GM12872 (cell line): Measurements from ENCODE around the gene ASCC3.

ENCODE experiments used
- TF ChIP-seq, protein P1 (sequence below): IDR thresholded peaks from 3 replicates; pipeline ENCODE4 v1.5.1; 2011; ENCODE audit warnings: low read depth, mild to moderate bottlenecking, low read length, moderate library complexity; ENCODE audit not compliant: insufficient read depth

ASCC3 gene, protein sequence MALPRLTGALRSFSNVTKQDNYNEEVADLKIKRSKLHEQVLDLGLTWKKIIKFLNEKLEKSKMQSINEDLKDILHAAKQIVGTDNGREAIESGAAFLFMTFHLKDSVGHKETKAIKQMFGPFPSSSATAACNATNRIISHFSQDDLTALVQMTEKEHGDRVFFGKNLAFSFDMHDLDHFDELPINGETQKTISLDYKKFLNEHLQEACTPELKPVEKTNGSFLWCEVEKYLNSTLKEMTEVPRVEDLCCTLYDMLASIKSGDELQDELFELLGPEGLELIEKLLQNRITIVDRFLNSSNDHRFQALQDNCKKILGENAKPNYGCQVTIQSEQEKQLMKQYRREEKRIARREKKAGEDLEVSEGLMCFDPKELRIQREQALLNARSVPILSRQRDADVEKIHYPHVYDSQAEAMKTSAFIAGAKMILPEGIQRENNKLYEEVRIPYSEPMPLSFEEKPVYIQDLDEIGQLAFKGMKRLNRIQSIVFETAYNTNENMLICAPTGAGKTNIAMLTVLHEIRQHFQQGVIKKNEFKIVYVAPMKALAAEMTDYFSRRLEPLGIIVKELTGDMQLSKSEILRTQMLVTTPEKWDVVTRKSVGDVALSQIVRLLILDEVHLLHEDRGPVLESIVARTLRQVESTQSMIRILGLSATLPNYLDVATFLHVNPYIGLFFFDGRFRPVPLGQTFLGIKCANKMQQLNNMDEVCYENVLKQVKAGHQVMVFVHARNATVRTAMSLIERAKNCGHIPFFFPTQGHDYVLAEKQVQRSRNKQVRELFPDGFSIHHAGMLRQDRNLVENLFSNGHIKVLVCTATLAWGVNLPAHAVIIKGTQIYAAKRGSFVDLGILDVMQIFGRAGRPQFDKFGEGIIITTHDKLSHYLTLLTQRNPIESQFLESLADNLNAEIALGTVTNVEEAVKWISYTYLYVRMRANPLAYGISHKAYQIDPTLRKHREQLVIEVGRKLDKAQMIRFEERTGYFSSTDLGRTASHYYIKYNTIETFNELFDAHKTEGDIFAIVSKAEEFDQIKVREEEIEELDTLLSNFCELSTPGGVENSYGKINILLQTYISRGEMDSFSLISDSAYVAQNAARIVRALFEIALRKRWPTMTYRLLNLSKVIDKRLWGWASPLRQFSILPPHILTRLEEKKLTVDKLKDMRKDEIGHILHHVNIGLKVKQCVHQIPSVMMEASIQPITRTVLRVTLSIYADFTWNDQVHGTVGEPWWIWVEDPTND (N-terminal part only)

DNA sequence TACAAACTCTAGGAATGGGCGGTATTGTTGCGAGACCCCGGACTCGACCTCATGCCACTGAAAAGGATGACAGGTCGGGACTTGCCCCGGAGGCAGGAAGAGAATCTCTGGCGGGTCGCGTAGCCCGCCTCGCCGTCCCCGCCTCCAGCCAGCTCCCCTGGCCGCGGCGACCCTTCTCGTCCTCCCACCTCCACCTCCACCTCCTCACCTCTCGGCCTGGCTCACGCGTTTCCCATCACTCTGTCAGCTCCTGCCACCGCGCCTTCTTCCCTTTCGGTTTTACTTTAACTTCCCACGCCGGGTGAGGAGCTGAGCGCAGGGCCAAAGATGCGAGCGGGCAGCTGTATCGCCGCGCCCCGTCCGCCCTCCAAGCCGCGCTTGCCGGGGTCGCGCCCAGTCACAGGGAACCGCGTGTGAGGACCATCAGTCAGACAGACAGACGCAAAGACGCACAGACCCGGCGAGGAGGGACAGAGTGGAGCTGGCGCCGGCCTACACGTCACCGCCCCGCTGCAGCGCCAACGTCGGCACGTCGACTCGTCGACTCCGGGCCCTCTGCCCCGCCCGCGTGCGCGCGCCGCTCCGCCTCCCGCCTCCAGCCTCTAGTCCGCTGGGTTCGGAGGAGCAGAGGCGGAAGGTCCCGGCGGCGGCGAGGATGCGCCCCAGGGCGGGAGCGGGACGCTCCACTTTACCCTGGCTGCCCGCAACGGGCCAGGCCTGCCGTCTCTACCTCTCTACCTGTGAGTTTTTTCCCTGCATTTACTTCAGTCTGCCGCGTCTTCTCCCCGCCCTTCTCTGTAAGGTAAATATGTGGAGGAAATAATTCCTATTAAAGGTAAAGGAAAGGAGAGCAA is at the start of gene ASCC3:
ASCC3 (minus strand) TSS at position 477 of the 854 bp plus-strand sequence. CDS start 13,332 bp downstream, outside the sequence.
- TF ChIP-seq, protein P1, sequence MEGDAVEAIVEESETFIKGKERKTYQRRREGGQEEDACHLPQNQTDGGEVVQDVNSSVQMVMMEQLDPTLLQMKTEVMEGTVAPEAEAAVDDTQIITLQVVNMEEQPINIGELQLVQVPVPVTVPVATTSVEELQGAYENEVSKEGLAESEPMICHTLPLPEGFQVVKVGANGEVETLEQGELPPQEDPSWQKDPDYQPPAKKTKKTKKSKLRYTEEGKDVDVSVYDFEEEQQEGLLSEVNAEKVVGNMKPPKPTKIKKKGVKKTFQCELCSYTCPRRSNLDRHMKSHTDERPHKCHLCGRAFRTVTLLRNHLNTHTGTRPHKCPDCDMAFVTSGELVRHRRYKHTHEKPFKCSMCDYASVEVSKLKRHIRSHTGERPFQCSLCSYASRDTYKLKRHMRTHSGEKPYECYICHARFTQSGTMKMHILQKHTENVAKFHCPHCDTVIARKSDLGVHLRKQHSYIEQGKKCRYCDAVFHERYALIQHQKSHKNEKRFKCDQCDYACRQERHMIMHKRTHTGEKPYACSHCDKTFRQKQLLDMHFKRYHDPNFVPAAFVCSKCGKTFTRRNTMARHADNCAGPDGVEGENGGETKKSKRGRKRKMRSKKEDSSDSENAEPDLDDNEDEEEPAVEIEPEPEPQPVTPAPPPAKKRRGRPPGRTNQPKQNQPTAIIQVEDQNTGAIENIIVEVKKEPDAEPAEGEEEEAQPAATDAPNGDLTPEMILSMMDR, result no peak

DNA sequence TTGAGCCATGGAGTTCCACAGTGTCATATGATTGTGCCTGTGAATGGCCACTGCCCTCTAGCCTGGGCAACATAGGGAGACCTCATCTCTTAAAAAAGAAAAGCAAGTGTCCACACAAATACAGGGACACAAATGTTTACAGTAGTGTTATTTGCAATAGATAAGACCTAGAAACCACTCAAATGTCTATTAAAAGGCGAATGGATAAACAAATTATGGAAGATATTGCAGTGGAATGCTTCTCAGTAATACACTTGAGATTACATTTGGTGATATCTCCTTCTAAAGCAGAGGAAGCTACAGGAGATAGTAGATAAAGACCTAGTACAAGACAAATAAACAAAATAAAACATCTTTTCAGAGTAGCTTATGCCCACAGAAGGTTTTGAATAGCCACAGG is 44.6 kb upstream of the ASCC3 start:
- TF ChIP-seq, protein P1, result no peak

DNA sequence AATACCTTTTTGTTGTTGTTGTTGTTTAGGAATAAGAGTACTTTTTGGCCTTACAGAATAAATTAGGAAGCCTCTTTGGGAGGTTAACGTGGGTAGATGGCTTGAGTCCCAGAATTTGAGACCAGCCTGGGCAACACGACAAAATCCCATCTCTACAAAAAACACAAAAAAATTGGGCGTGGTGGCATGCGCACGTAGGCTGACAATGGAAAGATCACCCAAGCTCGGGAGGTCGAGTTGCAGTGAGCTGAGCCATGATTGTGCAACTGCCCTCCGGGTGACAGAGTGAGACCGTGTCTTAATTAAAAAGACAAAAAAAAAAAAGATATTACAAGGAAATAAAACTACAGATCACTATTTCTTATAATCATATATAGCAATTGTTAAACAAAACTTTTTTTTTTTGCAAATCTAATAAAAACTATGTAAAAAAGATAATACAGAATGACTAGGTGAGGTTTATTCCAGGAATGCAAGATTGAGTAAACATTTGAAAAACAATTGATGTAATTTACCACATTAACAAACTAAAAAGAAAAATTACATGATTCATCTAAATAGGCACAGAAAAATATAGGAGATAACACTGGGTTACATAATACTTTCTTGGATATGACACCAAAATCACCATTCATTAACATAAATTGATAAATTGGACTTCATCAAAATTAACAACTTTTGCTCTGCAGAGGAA is 43.6 kb upstream of the ASCC3 start:
- TF ChIP-seq, protein P1, result no peak

DNA sequence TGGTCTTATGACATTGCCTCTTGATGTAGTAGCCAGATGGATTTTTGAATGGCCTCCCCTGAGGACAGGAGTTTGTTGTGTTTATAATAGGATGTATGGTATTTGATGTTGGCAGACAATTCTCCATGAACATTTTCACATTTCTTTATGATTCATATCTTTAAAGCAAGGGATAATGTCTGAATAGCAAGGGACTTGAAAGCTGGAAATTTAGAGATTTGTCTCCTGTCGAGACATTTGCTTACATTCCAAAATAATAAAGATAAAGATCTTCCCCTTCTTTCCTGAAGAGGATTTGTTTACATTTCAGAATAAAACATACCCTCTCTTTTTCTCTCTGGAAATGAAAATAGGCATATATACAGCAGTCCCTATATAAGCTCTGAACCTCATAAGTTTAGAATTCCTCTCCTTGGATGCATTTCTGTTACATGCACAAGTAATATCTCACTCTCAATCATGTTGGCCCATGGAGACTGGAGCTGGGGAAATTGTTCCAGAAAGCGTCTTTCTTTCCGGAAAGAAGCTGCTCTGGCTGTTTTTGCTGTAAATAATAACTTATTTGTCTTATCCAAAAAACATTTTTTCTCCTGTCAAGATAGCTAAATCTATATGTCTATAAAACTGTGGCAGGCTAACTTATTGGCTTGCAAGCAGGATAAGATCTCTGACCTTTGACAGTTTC is 42.5 kb upstream of the ASCC3 start:
- TF ChIP-seq, protein P1, result no peak

DNA sequence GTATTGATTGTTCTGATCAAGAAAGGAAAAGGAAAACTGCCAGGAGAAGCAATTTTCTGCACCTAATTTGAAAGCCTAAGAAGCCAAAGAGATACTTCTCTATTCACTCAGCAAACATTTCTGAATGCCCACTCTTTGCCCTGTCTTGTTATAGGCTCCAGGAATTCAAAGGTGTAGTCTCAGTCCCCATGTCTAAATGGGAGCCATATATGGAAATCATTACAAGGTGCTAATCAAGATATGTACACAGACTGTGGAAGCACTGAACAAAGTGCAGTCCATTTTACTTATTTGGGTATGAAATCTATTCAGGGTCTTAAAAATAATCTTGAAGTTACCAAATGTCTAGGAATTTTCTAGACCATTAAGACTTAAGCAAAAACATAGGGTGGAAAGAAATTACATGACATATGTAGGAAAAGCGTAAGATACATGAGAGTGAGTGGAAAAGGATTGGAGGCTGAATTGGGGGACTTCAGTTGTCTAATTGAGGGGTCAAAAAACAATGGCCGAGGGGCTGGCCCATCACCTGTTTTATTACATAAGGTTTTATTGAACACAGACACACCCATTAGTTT is 39.0 kb upstream of the ASCC3 start:
- TF ChIP-seq, protein P1, result no peak

DNA sequence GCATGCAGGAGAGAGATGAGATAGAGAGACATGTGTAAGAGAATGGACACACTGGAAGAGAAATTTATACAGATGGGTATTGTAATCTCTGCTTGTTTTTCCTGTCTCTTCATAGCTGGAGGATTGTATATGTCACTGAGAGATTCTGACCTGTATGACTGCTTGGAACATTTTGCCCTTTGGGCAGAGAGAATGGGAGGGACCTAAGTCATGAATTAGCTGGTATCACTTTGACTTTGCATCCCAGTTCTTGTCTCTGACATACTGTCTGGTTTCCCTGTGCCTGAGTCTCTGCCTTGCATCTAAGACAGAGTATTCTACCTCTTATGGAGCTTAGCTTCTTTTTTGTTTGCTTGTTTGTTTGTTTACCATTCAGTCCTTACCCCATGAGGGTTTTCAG is 37.0 kb upstream of the ASCC3 start:
- TF ChIP-seq, protein P1, result no peak
